Endodermal cell (in vitro differentiated cells): ENCODE measurements around the gene FAT1. TPM values are rescaled to one million over a fixed set of nuclear protein-coding genes. Genes with fewer than 3 reads are reported as not detected.
"Not testable (repeated sequence)": the region's sequence is repeated elsewhere in the genome, so short reads cannot be mapped to it uniquely, and the experiment has no call there.

Source experiments
- DNase-seq: peaks from one replicate; pipeline ENCODE4 v3.0.0-alpha.2; 2017
- H3K27ac ChIP-seq: 2 replicates; pipeline ENCODE4 v1.5.1; 2013; ENCODE audit warnings: mild to moderate bottlenecking, low read depth, low read length, moderate library complexity
- H3K27me3 ChIP-seq: 2 replicates; pipeline ENCODE4 v1.6.1; 2013; ENCODE audit warnings: mild to moderate bottlenecking, low read length, moderate library complexity; ENCODE audit not compliant: insufficient read depth, control insufficient read depth, poor library complexity, severe bottlenecking
- H3K36me3 ChIP-seq: 2 replicates; pipeline ENCODE4 v1.7.0; 2013; ENCODE audit warnings: mild to moderate bottlenecking, low read length, moderate library complexity; ENCODE audit not compliant: control insufficient read depth, insufficient read depth
- H3K4me1 ChIP-seq: one replicate; pipeline ENCODE4 v1.7.0; 2013; ENCODE audit warnings: low read length; ENCODE audit not compliant: control insufficient read depth, insufficient read depth
- H3K4me3 ChIP-seq: 2 replicates; pipeline ENCODE4 v1.5.1; 2013; ENCODE audit warnings: mild to moderate bottlenecking, low read length, moderate library complexity
- H3K9ac ChIP-seq: 2 replicates; pipeline ENCODE4 v1.6.1; 2013; ENCODE audit warnings: mild to moderate bottlenecking, low read length, moderate library complexity; ENCODE audit not compliant: poor library complexity, severe bottlenecking; ENCODE audit errors: extremely low read depth
- H3K9me3 ChIP-seq: 2 replicates; pipeline ENCODE4 v1.6.1; 2013; ENCODE audit warnings: mild to moderate bottlenecking, low read length, moderate library complexity; ENCODE audit not compliant: control insufficient read depth
- H3K27ac Mint-ChIP-seq: 2 replicates; pipeline ENCODE4 v1.8.0; 2020; ENCODE audit warnings: mixed read lengths
- H3K27me3 Mint-ChIP-seq: 2 replicates; pipeline ENCODE4 v1.8.0; 2021; ENCODE audit warnings: mild to moderate bottlenecking, mixed read lengths; ENCODE audit not compliant: insufficient read depth
- H3K36me3 Mint-ChIP-seq: 2 replicates; pipeline ENCODE4 v1.8.0; 2020; ENCODE audit warnings: low read depth, mixed read lengths
- H3K4me1 Mint-ChIP-seq: 2 replicates; pipeline ENCODE4 v1.8.0; 2020; ENCODE audit warnings: mixed read lengths
- H3K4me3 Mint-ChIP-seq: 2 replicates; pipeline ENCODE4 v1.8.0; 2020; ENCODE audit warnings: mild to moderate bottlenecking, moderate library complexity, mixed read lengths
- H3K9me3 Mint-ChIP-seq: 2 replicates; pipeline ENCODE4 v1.8.0; 2020; ENCODE audit warnings: mild to moderate bottlenecking, mixed read lengths
- CTCF ChIP-seq: fragments of 200-600 bp; sonication (generic); conservative IDR thresholded peaks from 2 replicates; pipeline ENCODE4 v1.5.0; 2021; ENCODE audit warnings: antibody characterized with exemption, mild to moderate bottlenecking
- WGBS, 2 experiments: methylation state at CpG; one replicate each; pipeline versions ENCODE4 v1.1.5 to v1.1.7; 2013; ENCODE audit warnings: missing lambda C conversion rate in 2 of 2, mixed read lengths in 1 of 2; ENCODE audit not compliant: insufficient coverage in 1 of 2, insufficient read length in 1 of 2; 5-methylcytosine and 5-hydroxymethylcytosine counted together
- total RNA-seq, 2 donors: library from RNA; stranded (reverse); fragmentation: NEBNext Ultra II Directional in 1 of 2; extraction: Animal tissue kit (Norgen Biotek cat#: 25700) in 1 of 2; gene quantifications; 2 replicates in 1 of 2; 3 replicates in 1 of 2; pipeline ENCODE4 v1.2.1, GENCODE V29; 2021

Gene FAT1
- total RNA-seq, 2 donors from 2014 or later, result 66.6 to 77.8 TPM

GRCh38 chr4:186660403-186660802, 63.3 kb downstream of the FAT1 start:
- Histone ChIP-seq H3K27me3 (no peaks in the 10 kb centered on the region), H3K27ac (no peak overlapping the region), H3K4me1 (no peaks in the 10 kb centered on the region), H3K9me3 (no peaks in the 10 kb centered on the region), H3K36me3 (peaks cover 22% of the 10 kb centered on the region), H3K9ac (no peak overlapping the region), H3K4me3 (no peak overlapping the region)
- Mint-ChIP-seq H3K9me3 (no peaks in the 10 kb centered on the region), H3K36me3 (peaks cover 8% of the 10 kb centered on the region), H3K27me3 (no peaks in the 10 kb centered on the region), H3K4me3 (no peak overlapping the region), H3K4me1 (peaks cover 4% of the 10 kb centered on the region), H3K27ac (no peak overlapping the region)
- 93% methylated on average over 4 of the region's 4 CpGs; no CpG with 5 or more reads in 1 of the 2 experiments for WGBS, 2 experiments
- TF ChIP-seq CTCF, result no peak
- DNase-seq, result no peak

GRCh38 chr4:186659935-186660334, 63.7 kb downstream of the FAT1 start:
- TF ChIP-seq CTCF, result no peak
- no peak overlapping the region for H3K27ac ChIP-seq
- H3K27me3 ChIP-seq, result no peaks in the 10 kb centered on the region
- no peaks in the 10 kb centered on the region for H3K4me1 ChIP-seq
- H3K36me3 ChIP-seq, result peaks cover 22% of the 10 kb centered on the region
- H3K4me3 ChIP-seq, result no peak overlapping the region
- no peak for DNase-seq
- H3K4me1 Mint-ChIP-seq, result peaks cover 4% of the 10 kb centered on the region
- no peaks in the 10 kb centered on the region for H3K27me3 Mint-ChIP-seq
- no peaks in the 10 kb centered on the region for H3K9me3 ChIP-seq
- no peak overlapping the region for H3K9ac ChIP-seq
- H3K27ac Mint-ChIP-seq, result no peak overlapping the region
- no peaks in the 10 kb centered on the region for H3K9me3 Mint-ChIP-seq
- peaks cover 8% of the 10 kb centered on the region for H3K36me3 Mint-ChIP-seq
- WGBS, 2 experiments, result 91 to 100% methylated on average over 4 to 14 of the region's 14 CpGs
- no peak overlapping the region for H3K4me3 Mint-ChIP-seq

DNA sequence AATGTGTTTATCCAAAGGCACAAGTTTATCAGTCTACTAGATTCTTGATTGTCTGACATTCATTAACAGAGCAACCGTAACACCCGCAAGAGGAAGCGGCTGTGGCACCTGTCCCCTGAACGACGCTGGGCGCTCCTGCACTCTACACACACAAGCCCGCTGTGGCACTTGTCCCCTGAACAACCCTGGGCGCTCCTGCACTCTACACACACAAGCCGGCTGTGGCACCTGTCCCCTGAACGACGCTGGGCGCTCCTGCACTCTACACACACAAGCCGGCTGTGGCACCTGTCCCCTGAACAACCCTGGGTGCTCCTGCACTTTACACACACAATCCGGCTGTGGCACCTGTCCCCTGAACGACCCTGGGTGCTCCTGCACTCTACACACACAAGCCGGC, 64.2 kb downstream of the FAT1 start:
- H3K27ac Mint-ChIP-seq, H3K4me1 Mint-ChIP-seq, H3K36me3 Mint-ChIP-seq, H3K4me3 Mint-ChIP-seq, H3K9ac ChIP-seq, H3K27ac ChIP-seq, H3K9me3 Mint-ChIP-seq, H3K27me3 ChIP-seq, DNase-seq, H3K27me3 Mint-ChIP-seq, H3K9me3 ChIP-seq, H3K4me3 ChIP-seq, H3K4me1 ChIP-seq: not testable (repeated sequence)
- 92 to 93% methylated on average over 3 to 16 of the region's 16 CpGs for WGBS, 2 experiments
- H3K36me3 ChIP-seq, result peaks cover 22% of the 10 kb centered on the region

DNA sequence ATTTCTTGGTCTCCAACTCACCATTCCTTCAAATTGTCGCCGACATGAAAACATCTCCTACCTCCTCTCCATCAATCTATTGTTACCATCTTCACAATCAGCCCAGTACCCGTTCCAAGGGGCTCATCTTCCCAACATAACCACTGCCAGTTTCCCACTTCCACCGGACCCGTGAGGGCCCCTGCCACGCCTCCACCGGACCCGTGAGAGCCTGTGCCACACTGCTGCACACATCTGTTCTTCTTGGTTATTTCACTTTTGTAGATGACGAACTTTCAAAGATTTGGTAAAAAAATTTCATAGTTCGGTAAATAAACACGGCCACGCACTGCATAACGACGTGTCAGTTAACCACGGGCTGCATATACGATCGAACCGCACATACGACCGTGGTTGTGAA, 65.0 kb downstream of the FAT1 start:
- H3K36me3 Mint-ChIP-seq, result peaks cover 8% of the 10 kb centered on the region
- H3K27ac Mint-ChIP-seq, result no peak overlapping the region
- no peak for DNase-seq
- 96 to 99% methylated on average over 13 to 20 of the region's 20 CpGs for WGBS, 2 experiments
- Histone ChIP-seq H3K27me3 (no peaks in the 10 kb centered on the region), H3K9ac (no peak overlapping the region), H3K4me1 (no peaks in the 10 kb centered on the region), H3K27ac (no peak overlapping the region), H3K9me3 (no peaks in the 10 kb centered on the region), H3K4me3 (no peak overlapping the region), H3K36me3 (peaks cover 22% of the 10 kb centered on the region)
- TF ChIP-seq CTCF, result no peak
- H3K4me3 Mint-ChIP-seq, result no peak overlapping the region
- no peaks in the 10 kb centered on the region for H3K9me3 Mint-ChIP-seq
- peaks cover 9% of the 10 kb centered on the region for H3K4me1 Mint-ChIP-seq
- H3K27me3 Mint-ChIP-seq, result no peaks in the 10 kb centered on the region
